Stomach (tissue), 4 donors: ENCODE results near the gene MAP1LC3B.

ENCODE experiments used
- POLR2AphosphoS5 ChIP-seq, 3 donors: sonication (generic); formaldehyde crosslinking; IDR thresholded peaks; one replicate each; pipeline ENCODE4 v1.6.1; 2016; ENCODE audit warnings: antibody characterized with exemption in 3 of 3
- TF ChIP-seq, protein P1 (sequence below), 7 experiments: fragments of 450-650 bp in 4 of 7; fragments of 200-600 bp in 3 of 7; sonication (generic) in 3 of 7; IDR thresholded peaks; one replicate each; pipeline ENCODE4 v1.5.1; 2016 to 2019; ENCODE audit warnings: antibody characterized with exemption in 7 of 7, control low read depth in 2 of 7, mild to moderate bottlenecking in 1 of 7

DNA sequence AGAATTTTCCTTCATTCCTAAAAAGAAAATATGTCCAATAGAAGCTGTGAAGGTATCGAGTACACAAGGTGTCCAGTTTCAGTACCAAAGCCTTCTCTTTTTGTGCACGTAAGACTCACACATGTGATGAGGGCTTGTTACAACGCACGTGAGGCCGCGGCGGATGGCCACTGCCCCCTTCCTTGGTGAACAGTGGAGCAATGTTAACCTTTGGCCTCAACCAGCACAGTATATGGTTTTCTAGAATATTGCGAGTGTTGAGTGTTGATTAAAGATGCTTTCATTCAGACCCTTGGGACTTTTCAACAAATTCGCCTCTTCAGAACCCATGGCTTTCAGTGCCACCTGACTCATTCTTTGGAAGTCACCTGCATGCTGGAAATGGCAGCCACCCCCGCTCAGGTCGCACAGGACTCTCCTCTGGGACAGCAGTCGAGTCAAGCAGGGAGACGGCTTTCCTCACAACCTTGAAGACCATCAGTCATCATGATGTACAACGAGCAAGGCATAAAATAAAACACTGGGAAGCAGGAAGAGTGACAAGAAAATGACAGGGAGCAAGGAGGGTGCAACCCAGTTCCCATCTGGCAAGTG, 14.5 kb downstream of the MAP1LC3B start:
- TF ChIP-seq, protein P1, sequence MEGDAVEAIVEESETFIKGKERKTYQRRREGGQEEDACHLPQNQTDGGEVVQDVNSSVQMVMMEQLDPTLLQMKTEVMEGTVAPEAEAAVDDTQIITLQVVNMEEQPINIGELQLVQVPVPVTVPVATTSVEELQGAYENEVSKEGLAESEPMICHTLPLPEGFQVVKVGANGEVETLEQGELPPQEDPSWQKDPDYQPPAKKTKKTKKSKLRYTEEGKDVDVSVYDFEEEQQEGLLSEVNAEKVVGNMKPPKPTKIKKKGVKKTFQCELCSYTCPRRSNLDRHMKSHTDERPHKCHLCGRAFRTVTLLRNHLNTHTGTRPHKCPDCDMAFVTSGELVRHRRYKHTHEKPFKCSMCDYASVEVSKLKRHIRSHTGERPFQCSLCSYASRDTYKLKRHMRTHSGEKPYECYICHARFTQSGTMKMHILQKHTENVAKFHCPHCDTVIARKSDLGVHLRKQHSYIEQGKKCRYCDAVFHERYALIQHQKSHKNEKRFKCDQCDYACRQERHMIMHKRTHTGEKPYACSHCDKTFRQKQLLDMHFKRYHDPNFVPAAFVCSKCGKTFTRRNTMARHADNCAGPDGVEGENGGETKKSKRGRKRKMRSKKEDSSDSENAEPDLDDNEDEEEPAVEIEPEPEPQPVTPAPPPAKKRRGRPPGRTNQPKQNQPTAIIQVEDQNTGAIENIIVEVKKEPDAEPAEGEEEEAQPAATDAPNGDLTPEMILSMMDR (IDR thresholded peaks at IDR 0.05), result no peak
- TF ChIP-seq POLR2AphosphoS5 (IDR thresholded peaks at IDR 0.05), result no peak
